DOHH2 (cell line): Measurements from ENCODE around the gene PANK3.

ENCODE experiments used
- CTCF ChIP-seq: fragments of 200-600 bp; sonication (generic); IDR thresholded peaks from one replicate; pipeline ENCODE4 v1.5.1; 2014; ENCODE audit warnings: antibody characterized with exemption, mild to moderate bottlenecking, low read depth, low read length; ENCODE audit not compliant: poor library complexity, severe bottlenecking
- EZH2phosphoT487 ChIP-seq: fragments of 200-600 bp; sonication (generic); IDR thresholded peaks from 2 replicates; pipeline ENCODE4 v1.6.1; 2017; ENCODE audit warnings: borderline replicate concordance, mild to moderate bottlenecking, antibody characterized with exemption, low read length, moderate library complexity, mixed read lengths

- TF ChIP-seq CTCF (no peak), EZH2phosphoT487 (no peak)
Observed at GRCh38 chr5:168607946-168608345, 28.8 kb upstream of the PANK3 start.
